Putamen (tissue), 1 donor: ENCODE measurements around the gene KCND2.

Source experiments
- DNase-seq: peaks from one replicate; pipeline ENCODE4 v3.0.0-alpha.2; 2016; ENCODE audit warnings: low spot score

Gene KCND2

DNA sequence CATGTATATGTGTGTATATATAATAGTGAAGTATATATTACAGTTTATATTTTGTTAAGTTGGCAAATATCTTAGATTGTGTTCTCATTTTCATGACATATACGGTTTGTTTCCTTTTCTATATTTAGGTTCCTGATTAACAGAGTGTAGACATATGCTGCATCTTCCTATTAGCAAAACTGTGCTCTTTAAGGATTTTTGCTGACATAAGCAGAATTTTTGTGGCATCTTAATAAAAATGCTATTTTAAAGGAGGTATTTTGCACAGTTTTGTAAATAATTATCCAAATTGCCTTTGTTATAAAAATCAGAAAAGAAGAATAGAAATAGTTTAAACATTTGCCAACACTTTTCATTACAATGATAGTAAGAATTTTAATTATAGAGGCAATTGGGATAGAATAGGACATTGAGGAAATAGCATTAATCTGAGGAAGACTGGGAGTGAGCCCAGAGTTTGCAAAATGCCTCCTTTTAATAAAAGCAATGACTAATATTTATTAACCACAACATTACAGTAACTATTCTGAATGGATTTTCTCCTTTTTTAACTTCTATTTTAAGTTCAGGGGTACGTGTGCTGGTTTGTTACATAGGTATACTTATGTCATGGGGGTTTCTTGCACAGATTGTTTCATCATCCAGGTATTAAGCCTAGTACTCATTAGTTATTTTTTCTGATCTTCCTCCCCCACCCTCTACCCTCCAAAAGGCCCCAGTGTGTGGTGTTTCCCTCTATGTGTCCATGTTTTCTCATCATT is 38.2 kb downstream of the KCND2 start:
- no peak for DNase-seq

DNA sequence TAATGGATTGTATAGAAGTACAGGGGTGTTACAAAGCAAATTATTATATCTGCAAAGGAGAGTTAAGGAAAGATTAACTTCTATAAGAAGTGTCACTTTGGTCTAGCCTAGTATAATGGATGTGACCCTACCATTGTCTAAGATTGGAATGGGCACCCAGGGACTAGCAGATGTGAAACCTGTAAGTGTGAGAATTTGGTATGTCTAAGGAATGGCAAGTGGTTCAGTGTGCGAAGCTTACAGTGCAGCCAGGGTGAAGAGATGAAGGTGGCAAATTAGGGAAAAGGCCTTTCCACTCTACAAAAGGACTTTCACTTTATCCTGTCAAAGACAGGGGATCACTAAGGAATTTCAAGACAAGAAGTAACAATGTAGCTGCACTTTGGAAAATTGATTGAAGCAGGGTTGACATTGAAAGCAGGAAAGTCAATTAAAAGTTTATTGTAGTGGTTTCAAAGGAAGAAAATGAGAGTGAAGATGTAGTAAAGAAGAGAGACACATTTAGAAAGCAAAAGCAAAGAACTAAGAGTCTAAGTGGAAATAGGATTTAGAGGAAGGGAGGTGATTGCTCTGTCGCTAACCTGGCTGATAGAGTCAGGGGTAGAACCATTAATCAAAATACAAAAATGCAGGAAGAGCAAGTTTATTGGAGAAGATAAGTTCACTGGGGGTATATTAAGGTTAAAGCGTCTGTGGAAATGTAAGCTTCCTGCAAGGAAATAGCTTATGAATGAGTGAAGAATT is 47.4 kb downstream of the KCND2 start:
- DNase-seq: no peak

DNA sequence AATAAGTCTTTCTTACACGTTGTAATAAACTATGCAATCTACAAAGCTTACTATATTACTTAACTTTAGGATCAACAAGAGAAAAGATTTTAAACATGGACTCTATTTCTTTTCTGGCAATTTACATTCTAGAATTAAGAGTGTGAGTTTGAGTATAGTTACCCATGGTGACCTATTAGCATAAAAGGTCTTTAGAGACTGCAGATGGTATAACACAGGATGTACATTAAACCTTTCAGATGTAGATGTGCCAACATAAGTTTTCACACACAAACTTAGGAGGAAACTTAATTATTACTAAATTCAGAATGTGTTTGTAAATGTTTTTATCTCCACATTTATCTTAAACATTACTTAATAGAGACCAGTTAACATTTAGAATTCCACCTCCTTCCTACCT is 54.1 kb downstream of the KCND2 start:
- DNase-seq: no peak

DNA sequence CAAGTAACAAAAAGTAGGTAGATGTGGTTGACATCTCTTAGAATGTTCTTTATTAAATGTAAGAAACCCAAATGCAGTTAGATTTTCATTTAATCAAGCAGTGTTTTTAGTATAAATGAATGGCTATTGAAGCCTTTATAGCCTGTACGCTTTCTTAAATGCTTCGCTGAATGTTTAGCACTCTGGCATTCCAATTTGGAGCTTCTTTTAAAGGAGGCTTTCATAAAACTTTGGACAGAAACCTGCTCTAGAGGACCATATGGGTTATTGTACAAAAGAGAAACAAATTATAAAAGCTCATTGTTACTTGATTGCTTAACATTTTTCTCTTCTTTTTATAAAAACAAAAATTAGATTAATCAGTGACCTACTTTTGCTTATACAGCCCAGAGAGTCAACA is 59.5 kb downstream of the KCND2 start:
- no peak for DNase-seq

DNA sequence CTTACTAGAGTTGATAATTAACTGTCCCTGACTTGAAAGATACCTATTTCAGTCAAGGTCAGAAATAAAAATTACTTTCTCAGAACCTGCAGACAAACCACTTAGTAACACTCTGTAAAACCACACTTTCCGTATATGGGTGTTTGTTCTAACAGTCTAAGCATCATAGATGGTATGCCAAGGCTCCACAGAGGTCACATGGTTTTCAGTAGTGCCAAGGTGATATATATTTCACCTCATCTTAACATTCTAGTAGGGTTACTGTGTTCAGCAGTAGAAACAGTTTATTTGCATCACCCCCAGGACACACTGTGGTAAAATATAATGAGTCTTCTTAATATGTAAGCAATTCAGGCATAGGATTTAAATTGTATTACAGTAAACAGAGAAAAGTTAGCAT is 61.5 kb downstream of the KCND2 start:
- DNase-seq: no peak

DNA sequence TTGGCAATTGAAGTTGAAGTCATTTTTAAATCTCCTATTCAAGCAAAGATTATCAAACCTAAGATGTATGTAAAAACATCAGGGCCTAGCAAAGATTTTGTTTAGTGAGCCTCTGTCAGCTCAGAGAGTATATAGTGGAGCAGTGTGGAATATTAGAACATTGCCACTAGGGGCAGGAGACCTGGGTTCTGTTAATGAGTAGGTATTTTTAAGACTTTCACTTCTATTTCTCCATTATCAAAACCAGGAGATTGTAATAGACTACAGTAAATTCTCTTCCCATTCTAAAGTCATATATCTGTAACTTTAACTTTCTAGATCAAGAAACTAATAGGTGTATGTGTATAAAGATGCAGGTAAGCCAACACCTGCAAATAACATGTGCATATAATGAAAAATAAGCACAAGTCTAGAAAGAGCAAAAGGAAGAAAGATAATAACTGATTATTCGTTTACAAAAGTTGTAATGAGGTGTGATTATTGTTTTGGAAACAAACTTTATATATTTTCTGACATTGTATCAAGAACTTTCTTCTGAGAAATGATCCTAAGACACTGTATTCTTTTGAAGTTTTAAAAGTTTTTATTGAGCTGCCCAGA is 64.4 kb downstream of the KCND2 start:
- DNase-seq: no peak

DNA sequence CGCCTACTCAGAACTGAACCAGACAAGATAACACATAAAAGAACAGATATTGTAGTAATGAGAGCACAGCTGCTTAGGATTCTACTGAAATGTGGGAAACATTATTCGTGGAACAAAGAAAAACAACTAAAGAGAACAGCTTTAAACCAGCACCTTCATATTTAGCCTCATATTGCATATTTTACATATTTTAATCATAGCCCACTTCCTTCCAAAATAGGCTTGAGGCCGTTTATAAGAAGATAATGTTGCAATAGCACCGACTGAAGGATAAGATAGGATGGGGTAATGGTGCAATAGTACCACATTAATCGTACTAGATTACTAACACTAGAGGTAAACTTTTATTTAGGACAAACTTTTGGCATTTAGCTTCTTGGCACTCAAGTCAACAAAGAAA is 71.3 kb downstream of the KCND2 start:
- no peak for DNase-seq

DNA sequence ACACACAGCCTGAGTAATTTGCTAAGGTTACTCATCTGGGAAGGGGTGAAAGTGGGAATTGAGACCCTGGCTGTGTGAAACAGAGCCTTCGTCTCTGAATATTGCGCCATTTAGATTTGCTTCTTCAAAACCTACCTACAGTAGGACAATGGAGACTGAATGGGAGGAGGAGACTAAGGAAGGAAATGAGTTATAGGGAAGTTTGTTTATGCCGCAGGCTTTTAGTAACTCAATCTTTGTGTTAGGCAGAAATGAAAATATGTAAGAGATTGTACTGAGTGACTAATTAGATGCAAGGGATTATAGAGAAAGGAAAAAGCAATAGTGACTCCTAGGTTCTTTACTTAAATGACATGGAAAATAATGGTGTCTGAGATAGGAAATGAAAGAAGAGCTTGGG is 80.2 kb downstream of the KCND2 start:
- DNase-seq: no peak

DNA sequence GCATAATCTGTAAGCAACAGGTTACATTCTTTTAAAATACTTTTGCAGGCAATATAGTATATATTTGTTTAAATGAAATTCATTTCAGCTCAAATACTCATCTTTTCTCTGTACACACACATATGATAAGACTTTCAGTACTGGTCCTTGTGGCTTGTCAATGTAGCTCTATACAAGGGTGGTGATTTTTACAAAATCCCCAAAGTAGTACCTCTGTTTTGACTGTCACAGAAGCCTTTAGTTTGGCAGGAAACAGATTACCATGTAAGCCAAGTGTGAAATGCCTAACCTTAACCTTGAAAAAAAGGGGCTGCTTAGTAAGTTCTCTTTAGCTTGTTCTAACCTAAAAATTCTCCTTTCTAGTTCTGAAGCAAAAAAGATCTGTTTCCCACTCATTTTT is 87.9 kb downstream of the KCND2 start:
- DNase-seq: no peak

DNA sequence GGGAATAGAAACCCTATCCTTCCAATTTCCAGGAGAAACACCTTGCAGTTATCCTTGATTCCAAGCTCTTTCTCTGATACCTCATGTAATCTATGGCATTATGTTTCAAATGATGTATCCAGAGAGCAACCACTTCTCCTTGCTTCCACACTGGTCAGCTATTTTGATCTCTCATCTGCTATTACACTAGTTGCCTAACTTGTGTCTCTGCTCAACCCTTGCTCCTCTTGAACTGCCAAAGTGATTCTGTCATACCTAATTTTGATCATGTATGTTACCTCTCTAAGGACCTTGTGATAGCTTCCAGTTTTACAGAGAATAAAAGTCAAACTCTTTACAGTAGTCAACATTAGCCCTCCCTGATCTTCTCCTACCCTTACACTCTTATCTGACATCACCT is 90.4 kb downstream of the KCND2 start:
- DNase-seq: no peak

DNA sequence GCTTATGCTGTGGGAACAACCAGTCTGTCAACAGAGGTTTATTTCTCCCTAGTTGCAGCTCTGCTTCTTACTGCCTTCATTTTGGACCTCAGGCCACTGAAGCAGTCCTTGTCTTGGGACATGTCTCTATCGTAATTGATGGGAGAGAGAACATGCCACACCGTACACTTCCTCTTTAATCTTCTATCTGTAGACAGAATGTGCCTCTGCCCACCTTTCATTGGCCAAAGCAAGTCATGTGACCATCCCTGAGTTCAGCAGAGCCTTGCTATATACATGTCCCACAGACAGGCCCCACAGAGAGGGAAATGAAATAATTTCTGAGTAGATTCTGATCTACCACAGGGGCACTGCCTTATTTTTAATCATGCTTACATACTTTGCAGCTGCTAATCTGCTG is 98.0 kb downstream of the KCND2 start:
- no peak for DNase-seq

DNA sequence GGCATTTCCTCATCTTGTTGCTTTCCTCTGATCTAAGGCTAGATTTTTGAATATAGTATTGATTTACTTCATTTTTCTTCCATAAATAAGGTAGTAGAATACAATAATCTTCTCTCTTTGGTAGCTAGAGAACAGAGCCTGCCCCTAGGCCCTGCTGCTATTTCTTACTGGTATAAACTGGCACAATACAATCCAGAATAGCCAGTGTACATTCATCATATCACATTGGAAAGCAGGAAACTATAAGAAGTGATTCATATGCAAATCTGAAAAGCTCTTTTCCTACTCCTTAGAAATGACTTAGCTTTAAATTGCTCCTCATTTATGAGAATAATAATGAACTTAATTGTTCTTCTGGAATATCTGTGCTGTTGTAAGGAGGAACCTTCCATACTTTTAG is 100.2 kb downstream of the KCND2 start:
- DNase-seq: no peak

DNA sequence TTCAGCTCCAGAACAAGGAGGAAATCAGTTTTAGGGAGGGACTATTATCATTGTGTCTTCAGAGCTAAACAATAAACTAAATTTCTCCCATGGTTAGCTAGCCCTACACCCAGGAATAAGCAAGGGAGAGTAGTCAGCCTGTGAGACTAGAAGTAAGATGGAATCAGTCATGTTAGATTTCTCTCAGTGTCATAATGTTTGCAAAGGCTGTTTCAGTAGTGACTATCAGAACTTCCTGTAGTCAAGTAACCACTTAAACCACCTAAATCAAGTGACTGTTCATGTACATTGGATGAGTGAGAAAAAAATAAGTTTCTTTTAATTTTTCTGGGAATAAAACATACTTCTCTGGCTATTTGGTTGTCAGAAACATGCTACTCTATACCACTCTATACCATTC is 121.6 kb downstream of the KCND2 start:
- no peak for DNase-seq

DNA sequence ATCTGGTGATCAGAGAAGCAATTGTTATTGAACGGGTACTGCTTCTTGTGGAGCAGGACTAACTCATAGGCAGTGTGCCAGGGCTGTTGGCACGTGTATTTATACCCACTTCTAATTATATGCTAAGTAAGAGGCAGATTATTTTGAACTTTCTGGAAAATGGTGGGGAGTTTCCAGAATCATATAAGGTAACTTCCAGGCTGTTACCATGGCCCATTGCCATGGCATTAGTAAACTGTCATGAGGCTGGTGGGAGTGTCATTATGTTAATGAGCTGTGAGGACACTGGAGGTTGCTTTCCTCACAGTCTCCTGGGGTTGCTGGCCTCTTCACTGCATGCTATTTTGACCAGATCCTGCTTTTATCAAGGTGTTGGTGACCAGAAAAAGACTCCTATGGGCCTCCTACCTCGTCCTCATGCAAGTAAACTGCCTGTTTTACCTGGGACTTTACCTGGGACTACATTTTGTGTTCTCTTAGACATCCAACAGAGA is 122.6 kb downstream of the KCND2 start:
- no peak for DNase-seq

DNA sequence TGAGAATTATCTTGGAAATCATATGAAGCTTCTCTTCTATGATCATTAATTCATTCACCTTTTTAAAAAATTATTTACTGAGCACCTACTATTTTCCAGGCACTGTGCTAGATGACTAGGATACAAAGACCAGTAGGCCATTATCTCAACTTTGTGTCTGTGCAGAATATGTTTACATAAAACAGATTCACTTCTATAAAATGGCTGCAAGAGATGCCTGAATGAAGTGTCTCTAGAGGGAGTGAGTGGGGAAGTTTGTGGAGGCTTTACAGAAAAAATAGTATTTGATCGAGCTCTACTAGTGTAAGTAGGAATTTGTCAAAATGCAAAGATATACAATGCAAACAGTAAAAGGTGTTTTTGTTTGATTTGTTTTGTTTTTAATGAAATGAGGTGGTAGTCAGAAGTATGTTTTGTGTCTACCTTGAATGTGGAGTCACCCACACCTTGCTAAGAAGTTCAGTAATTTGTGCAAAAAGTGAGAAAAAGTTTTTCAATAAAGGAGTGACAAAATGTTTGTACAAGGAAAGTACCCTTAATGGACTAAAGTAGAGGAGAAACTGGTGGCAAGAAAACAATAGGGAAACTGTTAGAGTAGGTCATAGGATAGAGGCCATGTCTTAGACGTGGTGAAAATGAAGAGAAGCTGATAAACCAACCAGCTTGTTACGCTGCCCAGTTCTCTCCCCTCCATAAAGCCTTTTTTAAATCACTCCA is 125.5 kb downstream of the KCND2 start:
- DNase-seq: no peak

DNA sequence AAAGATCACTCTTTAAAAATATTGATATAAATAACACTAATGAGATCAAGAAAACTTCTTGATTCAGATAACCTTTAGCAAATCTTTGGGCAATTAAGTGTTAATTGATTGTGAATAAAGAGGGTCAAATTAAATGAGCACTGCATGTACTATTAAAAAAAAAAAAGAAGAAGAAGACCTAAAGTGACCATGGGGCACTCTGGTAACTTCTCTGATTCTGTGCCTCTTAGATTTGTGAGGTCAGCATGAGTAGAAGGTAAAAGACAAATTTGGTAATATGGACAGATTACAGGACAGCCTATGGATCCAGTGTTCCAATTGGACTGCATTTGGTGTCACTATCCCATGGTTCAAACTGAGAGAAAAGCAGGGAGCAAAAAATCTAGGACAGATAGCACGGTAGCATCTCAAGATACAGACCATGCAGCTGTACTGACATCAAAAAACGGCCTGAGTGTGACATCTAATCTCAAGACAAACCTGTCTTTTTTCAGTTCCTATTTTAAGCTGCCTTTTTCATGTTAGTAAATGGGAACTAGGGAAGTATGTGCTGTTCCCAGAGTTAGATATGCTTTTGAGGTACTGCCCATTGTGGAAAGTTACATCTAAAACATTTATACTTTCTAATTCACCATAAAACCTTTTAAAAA is 128.0 kb downstream of the KCND2 start:
- no peak for DNase-seq

DNA sequence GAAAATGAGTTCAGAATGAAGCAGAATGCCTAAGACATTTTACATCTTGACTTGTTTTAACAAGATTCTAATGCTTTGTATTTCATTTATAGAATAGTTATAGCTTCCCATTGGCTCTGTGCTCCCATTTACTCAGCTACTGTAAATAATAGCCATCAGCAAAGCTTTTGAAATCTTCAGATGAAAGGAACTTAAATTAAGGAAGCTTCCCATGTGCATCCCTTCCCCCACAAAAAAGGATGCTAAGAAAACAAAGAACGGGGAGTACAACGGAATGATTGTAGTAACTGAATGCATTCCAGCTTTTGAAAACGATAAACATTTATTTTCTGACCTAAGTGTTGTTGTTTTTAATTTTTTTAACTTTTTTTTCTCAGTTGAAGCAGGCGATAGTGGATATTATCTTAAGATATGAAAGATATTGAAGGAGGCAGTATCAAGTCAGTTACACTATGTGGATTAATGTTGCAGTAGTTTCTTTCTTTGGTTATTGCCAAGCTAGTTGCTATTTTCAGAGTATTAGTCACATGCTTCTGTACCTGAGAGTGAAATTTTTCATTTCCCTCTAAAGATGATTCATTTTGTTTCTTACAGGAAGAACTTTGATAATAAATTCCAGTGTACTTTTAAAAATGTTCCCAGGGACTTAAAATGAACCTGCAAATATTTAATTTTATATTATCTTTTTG is 129.2 kb downstream of the KCND2 start:
- DNase-seq: peak; percentile 40

DNA sequence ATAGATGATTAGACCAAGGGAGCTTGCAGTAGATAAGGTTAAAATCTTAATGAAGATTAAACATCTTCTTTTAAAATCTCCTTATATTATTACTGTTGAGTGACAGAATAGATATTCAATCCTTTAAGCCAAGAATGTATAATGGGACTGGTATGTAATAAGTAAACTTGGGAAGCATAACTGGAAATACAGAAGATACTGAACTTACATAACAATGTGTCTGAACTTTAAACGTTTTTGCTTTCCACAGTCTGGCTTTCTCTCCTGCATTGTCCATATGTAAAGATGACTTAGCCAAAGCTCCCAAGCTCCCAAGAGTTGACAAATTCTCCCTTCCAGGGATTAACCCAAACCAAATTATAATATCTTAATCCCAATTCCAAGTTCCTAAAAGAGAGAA is 129.8 kb downstream of the KCND2 start:
- no peak for DNase-seq

DNA sequence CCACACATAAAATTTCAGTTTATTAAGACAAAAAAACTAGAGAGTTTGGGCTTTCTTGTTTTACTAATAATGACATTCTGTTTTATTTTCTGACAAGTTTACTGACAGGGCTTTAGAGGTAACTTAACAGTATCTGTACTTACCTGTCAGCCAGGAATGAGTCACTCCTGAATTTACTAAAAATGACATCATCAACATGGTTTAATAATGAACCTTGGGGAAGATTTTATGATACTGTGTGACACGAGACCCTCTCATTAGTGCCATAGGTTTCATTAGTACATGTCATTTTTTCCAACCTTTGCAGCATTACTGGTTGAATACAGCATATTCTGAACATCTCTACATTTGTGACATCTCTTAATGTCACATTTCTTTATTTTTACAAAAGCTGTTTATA is 131.1 kb downstream of the KCND2 start:
- no peak for DNase-seq

DNA sequence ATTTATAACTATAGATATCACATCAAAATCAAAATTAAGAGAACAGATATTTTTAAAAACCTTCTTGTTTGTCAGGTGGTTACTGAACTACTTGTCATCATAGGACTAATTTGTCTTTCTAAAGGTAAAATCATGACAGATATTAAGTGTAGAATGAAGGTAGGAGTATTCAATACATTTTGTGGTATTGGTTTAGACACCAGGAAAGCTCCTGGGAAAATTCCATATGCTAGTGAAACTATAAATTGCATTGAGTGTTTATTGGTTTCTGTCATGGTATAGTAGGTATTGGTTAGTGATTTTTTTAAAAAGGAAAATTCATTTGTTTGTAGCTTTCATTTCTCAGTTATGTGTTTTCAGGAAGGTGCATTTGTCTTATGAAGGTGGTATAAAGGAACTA is 132.7 kb downstream of the KCND2 start:
- DNase-seq: no peak

DNA sequence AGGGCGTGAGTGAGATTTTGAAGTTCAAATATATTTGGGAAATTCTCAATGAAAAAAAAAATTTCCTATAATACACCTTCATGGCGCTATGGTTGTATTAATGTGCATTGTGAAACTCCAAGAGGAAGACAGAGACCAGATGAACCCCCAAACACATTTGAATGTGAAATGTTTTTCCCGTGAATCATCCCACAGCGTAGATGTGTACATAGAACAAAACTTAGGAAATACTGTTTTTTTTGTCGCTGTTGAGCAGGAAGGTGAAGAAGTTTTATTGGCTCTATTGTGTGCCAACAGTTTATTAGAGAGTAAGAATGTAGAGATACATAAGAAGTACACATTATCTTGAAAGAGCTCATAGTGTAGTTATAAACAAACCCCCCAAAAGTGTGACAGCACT is 134.0 kb downstream of the KCND2 start:
- DNase-seq: no peak
